HepG2 (cell line): ENCODE measurements around the gene BAHCC1. TPM values are rescaled to one million over a fixed set of nuclear protein-coding genes. Genes with fewer than 3 reads are reported as not detected.

Source experiments
- ARID5B ChIP-seq: IDR thresholded peaks from 2 replicates; pipeline ENCODE4 v1.4.0; 2020; ENCODE audit warnings: mild to moderate bottlenecking, missing genetic modification reagents
- ATF2 ChIP-seq: sonication (generic); formaldehyde crosslinking; IDR thresholded peaks from 2 replicates; pipeline ENCODE4 v1.4.0; 2020; ENCODE audit warnings: missing genetic modification reagents
- HNRNPL ChIP-seq: fragments of 200-400 bp; formaldehyde crosslinking; IDR thresholded peaks from 2 replicates; pipeline ENCODE4 v1.6.1; 2017; ENCODE audit warnings: mild to moderate bottlenecking, low read depth, low read length
- IRX3 ChIP-seq: sonication (generic); formaldehyde crosslinking; IDR thresholded peaks from 2 replicates; pipeline ENCODE4 v1.8.1; 2023; ENCODE audit warnings: mild to moderate bottlenecking, low read depth, missing genetic modification reagents, borderline replicate concordance
- KAT7 ChIP-seq: IDR thresholded peaks from 2 replicates; pipeline ENCODE4 v1.6.1; 2018; ENCODE audit warnings: borderline replicate concordance, missing compliant biosample characterization
- MAFG ChIP-seq: sonication (generic); formaldehyde crosslinking; IDR thresholded peaks from 2 replicates; pipeline ENCODE4 v1.5.1; 2020; ENCODE audit warnings: mild to moderate bottlenecking, missing genetic modification reagents
- MLLT10 ChIP-seq: sonication (generic); formaldehyde crosslinking; IDR thresholded peaks from 2 replicates; pipeline ENCODE4 v1.4.0; 2020; ENCODE audit warnings: missing genetic modification reagents
- MLX ChIP-seq: IDR thresholded peaks from 2 replicates; pipeline ENCODE4 v1.6.1; 2016
- POLR2G ChIP-seq: fragments of 200-400 bp; formaldehyde crosslinking; IDR thresholded peaks from 2 replicates; pipeline ENCODE4 v1.6.1; 2018; ENCODE audit warnings: mild to moderate bottlenecking, low read depth, low read length, moderate library complexity
- SAP130 ChIP-seq: IDR thresholded peaks from 2 replicates; pipeline ENCODE4 v1.6.1; 2016; ENCODE audit warnings: low read depth
- SRY ChIP-seq: sonication (generic); formaldehyde crosslinking; IDR thresholded peaks from 2 replicates; pipeline ENCODE4 v1.8.0; 2022; ENCODE audit warnings: mild to moderate bottlenecking, missing genetic modification reagents
- ZNF512 ChIP-seq: sonication (generic); formaldehyde crosslinking; IDR thresholded peaks from 2 replicates; pipeline ENCODE4 v1.4.0; 2020; ENCODE audit warnings: mild to moderate bottlenecking, missing genetic modification reagents
- ZNF615 ChIP-seq: sonication (generic); formaldehyde crosslinking; IDR thresholded peaks from 2 replicates; pipeline ENCODE4 v1.5.0; 2020; ENCODE audit warnings: mild to moderate bottlenecking, missing genetic modification reagents, borderline replicate concordance
- ZNF768 ChIP-seq: sonication (generic); formaldehyde crosslinking; IDR thresholded peaks from 2 replicates; pipeline ENCODE4 v1.4.0; 2020; ENCODE audit warnings: missing genetic modification reagents
- ZNF839 ChIP-seq: sonication (generic); formaldehyde crosslinking; IDR thresholded peaks from 2 replicates; pipeline ENCODE4 v1.4.0; 2020; ENCODE audit warnings: missing genetic modification reagents, mild to moderate bottlenecking, borderline replicate concordance
- polyA plus RNA-seq, 8 experiments: library from polyadenylated mRNA; depleted of rRNA in 3 of 8; stranded (reverse) in 7 of 8; unstranded in 1 of 8; fragments of >200 nt; fragmentation: Illumina TruSeq in 4 of 8; extraction: Trizol in 4 of 8; gene quantifications; 2 replicates each; pipeline versions ENCODE4 v1.2.1 to v1.2.3, GENCODE V29; 2011 to 2016; ENCODE audit warnings: low read depth in 4 of 8, missing spikeins in 1 of 8, mixed read lengths in 1 of 8; ENCODE audit not compliant: insufficient read depth in 1 of 8
- total RNA-seq, 5 experiments: library from RNA; depleted of rRNA; stranded (reverse); fragments of >200 nt; fragmentation: Illumina TruSeq; extraction: Trizol; gene quantifications; 2 replicates each; pipeline ENCODE4 v1.2.3, GENCODE V29; 2016; ENCODE audit warnings: low read depth in 1 of 5
- TF ChIP-seq, protein P1 (sequence below): sonication (generic); formaldehyde crosslinking; IDR thresholded peaks from 2 replicates; pipeline ENCODE4 v1.5.0; 2020; ENCODE audit warnings: missing genetic modification reagents
- TF ChIP-seq, protein P2 (sequence below): IDR thresholded peaks from 2 replicates; pipeline ENCODE4 v1.6.1; 2016; ENCODE audit warnings: missing genetic modification reagents, missing compliant biosample characterization
- TF ChIP-seq, protein P3 (sequence below): sonication (generic); formaldehyde crosslinking; IDR thresholded peaks from 2 replicates; pipeline ENCODE4 v1.4.0; 2020; ENCODE audit warnings: mild to moderate bottlenecking, missing genetic modification reagents

BAHCC1 gene
- total and polyA plus RNA-seq, 2 of the 13 experiments (the other 11 are each of a cell fraction or from before 2014, with no cell fraction given) = 1.4 to 1.7 TPM

DNA sequence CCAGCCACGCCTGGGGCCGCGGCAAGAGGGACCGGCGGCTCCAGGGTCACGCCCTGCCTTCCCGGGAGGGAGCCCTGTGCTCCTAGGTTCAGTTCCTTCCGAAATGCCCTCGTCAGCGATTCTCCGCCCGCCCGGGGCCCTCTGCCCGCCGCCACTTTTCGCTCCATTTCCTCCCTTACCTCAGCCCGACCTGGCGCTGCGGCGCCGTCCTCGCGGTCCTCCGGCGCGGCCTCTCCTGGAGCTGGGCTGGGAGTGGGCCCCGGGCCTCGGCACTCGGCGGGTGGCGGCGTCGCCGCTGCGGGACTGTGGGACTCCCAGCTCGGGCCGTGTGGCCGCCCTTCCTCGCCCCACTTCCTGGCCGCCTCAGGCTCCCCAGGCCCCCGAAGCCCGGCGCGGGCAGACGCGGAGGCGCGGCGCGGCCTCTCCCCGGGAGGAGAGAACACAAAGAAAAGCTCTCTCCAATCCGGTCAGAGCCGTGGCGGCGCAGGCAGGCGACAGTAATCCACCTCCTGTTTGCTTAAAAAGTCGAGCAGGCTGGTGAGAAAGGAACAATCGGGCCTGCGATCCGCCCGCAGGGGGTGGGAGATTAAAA lies 1.6 kb downstream of the BAHCC1 start (continued):
- TF ChIP-seq HNRNPL (no peak; the same call in 1 of the 2 replicates), MAFG (CRISPR knock-in tag) (0 out of 2 replicates have a peak, but pooled peaks have one; percentile 13), KAT7 (peak; percentile 28; the same call in 1 of the 2 replicates), ZNF512 (CRISPR knock-in tag) (no peak), IRX3 (CRISPR knock-in tag) (peak; percentile 26; the same call in 1 of the 2 replicates), ZNF615 (CRISPR knock-in tag) (0 out of 2 replicates have a peak, but pooled peaks have one; percentile 11), ATF2 (CRISPR knock-in tag) (no peak), POLR2G (peak; percentile 79), ZNF839 (CRISPR knock-in tag) (peak; percentile 83; the same call in 1 of the 2 replicates), MLX (CRISPR knock-in tag) (no peak), MLLT10 (CRISPR knock-in tag) (no peak), ARID5B (CRISPR knock-in tag) (no peak), ZNF768 (CRISPR knock-in tag) (peak; percentile 41; the same call in 1 of the 2 replicates), SAP130 (CRISPR knock-in tag) (peak; percentile 38; the same call in 1 of the 2 replicates), SRY (CRISPR knock-in tag) (peak; percentile 65; the same call in 1 of the 2 replicates)
- TF ChIP-seq, protein P1, sequence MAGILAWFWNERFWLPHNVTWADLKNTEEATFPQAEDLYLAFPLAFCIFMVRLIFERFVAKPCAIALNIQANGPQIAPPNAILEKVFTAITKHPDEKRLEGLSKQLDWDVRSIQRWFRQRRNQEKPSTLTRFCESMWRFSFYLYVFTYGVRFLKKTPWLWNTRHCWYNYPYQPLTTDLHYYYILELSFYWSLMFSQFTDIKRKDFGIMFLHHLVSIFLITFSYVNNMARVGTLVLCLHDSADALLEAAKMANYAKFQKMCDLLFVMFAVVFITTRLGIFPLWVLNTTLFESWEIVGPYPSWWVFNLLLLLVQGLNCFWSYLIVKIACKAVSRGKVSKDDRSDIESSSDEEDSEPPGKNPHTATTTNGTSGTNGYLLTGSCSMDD (CRISPR knock-in tag) = no peak
- TF ChIP-seq, protein P2, sequence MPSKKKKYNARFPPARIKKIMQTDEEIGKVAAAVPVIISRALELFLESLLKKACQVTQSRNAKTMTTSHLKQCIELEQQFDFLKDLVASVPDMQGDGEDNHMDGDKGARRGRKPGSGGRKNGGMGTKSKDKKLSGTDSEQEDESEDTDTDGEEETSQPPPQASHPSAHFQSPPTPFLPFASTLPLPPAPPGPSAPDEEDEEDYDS = no peak
- TF ChIP-seq, protein P3, sequence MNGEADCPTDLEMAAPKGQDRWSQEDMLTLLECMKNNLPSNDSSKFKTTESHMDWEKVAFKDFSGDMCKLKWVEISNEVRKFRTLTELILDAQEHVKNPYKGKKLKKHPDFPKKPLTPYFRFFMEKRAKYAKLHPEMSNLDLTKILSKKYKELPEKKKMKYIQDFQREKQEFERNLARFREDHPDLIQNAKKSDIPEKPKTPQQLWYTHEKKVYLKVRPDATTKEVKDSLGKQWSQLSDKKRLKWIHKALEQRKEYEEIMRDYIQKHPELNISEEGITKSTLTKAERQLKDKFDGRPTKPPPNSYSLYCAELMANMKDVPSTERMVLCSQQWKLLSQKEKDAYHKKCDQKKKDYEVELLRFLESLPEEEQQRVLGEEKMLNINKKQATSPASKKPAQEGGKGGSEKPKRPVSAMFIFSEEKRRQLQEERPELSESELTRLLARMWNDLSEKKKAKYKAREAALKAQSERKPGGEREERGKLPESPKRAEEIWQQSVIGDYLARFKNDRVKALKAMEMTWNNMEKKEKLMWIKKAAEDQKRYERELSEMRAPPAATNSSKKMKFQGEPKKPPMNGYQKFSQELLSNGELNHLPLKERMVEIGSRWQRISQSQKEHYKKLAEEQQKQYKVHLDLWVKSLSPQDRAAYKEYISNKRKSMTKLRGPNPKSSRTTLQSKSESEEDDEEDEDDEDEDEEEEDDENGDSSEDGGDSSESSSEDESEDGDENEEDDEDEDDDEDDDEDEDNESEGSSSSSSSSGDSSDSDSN (CRISPR knock-in tag) = peak; percentile 93
